GM21529 (cell line): ENCODE results near the gene GALNT7.
"Not testable (repeated sequence)": the region's sequence is repeated elsewhere in the genome, so short reads cannot be mapped to it uniquely, and the experiment has no call there.

Source experiments
- ATAC-seq: cut with Tn5 transposase; IDR thresholded peaks from one replicate; pipeline ENCODE4 v1.9.1; 2021; ENCODE audit not compliant: unreplicated experiment

GALNT7 gene

GRCh38 chr4:173168396-173169177 is at the start of gene GALNT7:
Gene GALNT7, plus strand, starts transcription at chr4:173168811. Its CDS starts 25 bp downstream, at chr4:173168836.
- peak; percentile 35 for ATAC-seq

- not testable (repeated sequence) for ATAC-seq
Observed at GRCh38 chr4:173118819-173119218, 49.8 kb upstream of the GALNT7 start.

GRCh38 chr4:173119818-173120217 is 48.8 kb upstream of the GALNT7 start:
- ATAC-seq, result no peak

- ATAC-seq, result peak; percentile 96
Observed at GRCh38 chr4:173121076-173121561, 47.5 kb upstream of the GALNT7 start.

- no peak for ATAC-seq
Observed at GRCh38 chr4:173124209-173124865, 44.3 kb upstream of the GALNT7 start.

- no peak for ATAC-seq
Observed at GRCh38 chr4:173125216-173125812, 43.3 kb upstream of the GALNT7 start.

GRCh38 chr4:173128199-173128890 is 40.3 kb upstream of the GALNT7 start:
- ATAC-seq, result no peak

- no peak for ATAC-seq
Observed at GRCh38 chr4:173130687-173131086, 37.9 kb upstream of the GALNT7 start.

- no peak for ATAC-seq
Observed at GRCh38 chr4:173134426-173134825, 34.2 kb upstream of the GALNT7 start.

GRCh38 chr4:173135241-173135847 is 33.3 kb upstream of the GALNT7 start:
- no peak for ATAC-seq

- ATAC-seq, result no peak
Observed at GRCh38 chr4:173138624-173139023, 30.0 kb upstream of the GALNT7 start.

GRCh38 chr4:173139561-173139960 is 29.1 kb upstream of the GALNT7 start:
- no peak for ATAC-seq

- ATAC-seq, result no peak
Observed at GRCh38 chr4:173145131-173145530, 23.5 kb upstream of the GALNT7 start.

- no peak for ATAC-seq
Observed at GRCh38 chr4:173146456-173146855, 22.2 kb upstream of the GALNT7 start.

- ATAC-seq, result no peak
Observed at GRCh38 chr4:173151496-173151895, 17.1 kb upstream of the GALNT7 start.

GRCh38 chr4:173152104-173152503 is 16.5 kb upstream of the GALNT7 start:
- ATAC-seq, result no peak

- no peak for ATAC-seq
Observed at GRCh38 chr4:173153445-173153844, 15.2 kb upstream of the GALNT7 start.

GRCh38 chr4:173159791-173160190 is 8.8 kb upstream of the GALNT7 start:
- ATAC-seq, result no peak

GRCh38 chr4:173160871-173161270 is 7.7 kb upstream of the GALNT7 start:
- no peak for ATAC-seq

- no peak for ATAC-seq
Observed at GRCh38 chr4:173161311-173161710, 7.3 kb upstream of the GALNT7 start.

- ATAC-seq, result no peak
Observed at GRCh38 chr4:173165706-173166105, 2.9 kb upstream of the GALNT7 start.
